HG02623 (cell line): ENCODE results near the gene KCNK1.

Source experiments
- ATAC-seq: cut with Tn5 transposase; IDR thresholded peaks from one replicate; pipeline ENCODE4 v1.9.1; 2021; ENCODE audit warnings: moderate library complexity; ENCODE audit not compliant: unreplicated experiment

KCNK1 gene

GRCh38 chr1:233613252-233614172, at the start of gene KCNK1:
Gene KCNK1, plus strand, starts transcription at chr1:233614106. Its CDS starts 66 bp downstream, at chr1:233614172.
- ATAC-seq, result no peak

- no peak for ATAC-seq
These were observed 48.6 kb upstream of the KCNK1 start for GRCh38 chr1:233565313-233565712.

GRCh38 chr1:233566886-233567285, 47.0 kb upstream of the KCNK1 start:
- ATAC-seq, result no peak

GRCh38 chr1:233569636-233570035, 44.3 kb upstream of the KCNK1 start:
- ATAC-seq, result no peak

GRCh38 chr1:233570216-233570615, 43.7 kb upstream of the KCNK1 start:
- no peak for ATAC-seq

GRCh38 chr1:233570706-233571105, 43.2 kb upstream of the KCNK1 start:
- no peak for ATAC-seq

- ATAC-seq, result no peak
These were observed 41.0 kb upstream of the KCNK1 start for GRCh38 chr1:233572896-233573295.

GRCh38 chr1:233575450-233575849, 38.5 kb upstream of the KCNK1 start:
- ATAC-seq, result no peak

- ATAC-seq, result no peak
These were observed 31.5 kb upstream of the KCNK1 start for GRCh38 chr1:233582439-233582838.

GRCh38 chr1:233584376-233584775, 29.5 kb upstream of the KCNK1 start:
- ATAC-seq, result no peak

- no peak for ATAC-seq
These were observed 29.0 kb upstream of the KCNK1 start for GRCh38 chr1:233584931-233585330.

GRCh38 chr1:233586301-233586700, 27.6 kb upstream of the KCNK1 start:
- no peak for ATAC-seq

GRCh38 chr1:233587196-233587595, 26.7 kb upstream of the KCNK1 start:
- no peak for ATAC-seq

- no peak for ATAC-seq
These were observed 25.7 kb upstream of the KCNK1 start for GRCh38 chr1:233587958-233588799.

GRCh38 chr1:233597489-233597901, 16.4 kb upstream of the KCNK1 start:
- ATAC-seq, result no peak

- peak; percentile 59 for ATAC-seq
These were observed 14.9 kb upstream of the KCNK1 start for GRCh38 chr1:233598891-233599541.

- ATAC-seq, result no peak
These were observed 14.3 kb upstream of the KCNK1 start for GRCh38 chr1:233599542-233600073.

- no peak for ATAC-seq
These were observed 13.4 kb upstream of the KCNK1 start for GRCh38 chr1:233600488-233600887.

GRCh38 chr1:233603478-233603877, 10.4 kb upstream of the KCNK1 start:
- ATAC-seq, result no peak

- no peak for ATAC-seq
These were observed 8.7 kb upstream of the KCNK1 start for GRCh38 chr1:233605205-233605604.

GRCh38 chr1:233606813-233607212, 7.1 kb upstream of the KCNK1 start:
- ATAC-seq, result no peak
